Measurements from ENCODE around the gene C1orf216. TPM values are rescaled to one million over a fixed set of nuclear protein-coding genes. Genes with fewer than 3 reads are reported as not detected.

Gene C1orf216, protein sequence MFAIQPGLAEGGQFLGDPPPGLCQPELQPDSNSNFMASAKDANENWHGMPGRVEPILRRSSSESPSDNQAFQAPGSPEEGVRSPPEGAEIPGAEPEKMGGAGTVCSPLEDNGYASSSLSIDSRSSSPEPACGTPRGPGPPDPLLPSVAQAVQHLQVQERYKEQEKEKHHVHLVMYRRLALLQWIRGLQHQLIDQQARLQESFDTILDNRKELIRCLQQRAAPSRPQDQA
- total RNA-seq, result 11.3 and 12.8 TPM in 2 replicates
- long read RNA-seq, transcript C1orf216-201 (2 exons, 3,218 nt), result major isoform, 15 of 17 reads
- long read RNA-seq, partial matches to known transcripts, result 0 of 17 reads
- long read RNA-seq, other reads (novel, unspliced or antisense), result 2 of 17 reads

- H3K36me3 Mint-ChIP-seq (ENCODE audit: insufficient read depth), result peaks cover 7% of the 10 kb centered on the region
- H3K9me3 Mint-ChIP-seq (ENCODE audit: low read depth), result no peaks in the 10 kb centered on the region
- peaks cover 15% of the 10 kb centered on the region for H3K4me1 Mint-ChIP-seq (ENCODE audit: low read depth)
Measured at GRCh38 chr1:35718492-35719336, at the start of gene C1orf216. Gene C1orf216 (minus strand): TSS chr1:35718884. CDS start chr1:35716321, 2,563 bp downstream.

GRCh38 chr1:35764283-35764682, 45.6 kb upstream of the C1orf216 start:
- TF ChIP-seq, protein P1, sequence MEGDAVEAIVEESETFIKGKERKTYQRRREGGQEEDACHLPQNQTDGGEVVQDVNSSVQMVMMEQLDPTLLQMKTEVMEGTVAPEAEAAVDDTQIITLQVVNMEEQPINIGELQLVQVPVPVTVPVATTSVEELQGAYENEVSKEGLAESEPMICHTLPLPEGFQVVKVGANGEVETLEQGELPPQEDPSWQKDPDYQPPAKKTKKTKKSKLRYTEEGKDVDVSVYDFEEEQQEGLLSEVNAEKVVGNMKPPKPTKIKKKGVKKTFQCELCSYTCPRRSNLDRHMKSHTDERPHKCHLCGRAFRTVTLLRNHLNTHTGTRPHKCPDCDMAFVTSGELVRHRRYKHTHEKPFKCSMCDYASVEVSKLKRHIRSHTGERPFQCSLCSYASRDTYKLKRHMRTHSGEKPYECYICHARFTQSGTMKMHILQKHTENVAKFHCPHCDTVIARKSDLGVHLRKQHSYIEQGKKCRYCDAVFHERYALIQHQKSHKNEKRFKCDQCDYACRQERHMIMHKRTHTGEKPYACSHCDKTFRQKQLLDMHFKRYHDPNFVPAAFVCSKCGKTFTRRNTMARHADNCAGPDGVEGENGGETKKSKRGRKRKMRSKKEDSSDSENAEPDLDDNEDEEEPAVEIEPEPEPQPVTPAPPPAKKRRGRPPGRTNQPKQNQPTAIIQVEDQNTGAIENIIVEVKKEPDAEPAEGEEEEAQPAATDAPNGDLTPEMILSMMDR (IDR thresholded peaks at IDR 0.05; ENCODE audit: unreplicated experiment), result no peak
- Mint-ChIP-seq H3K4me3 (ENCODE audit: low read depth) (no peak overlapping the region), H3K36me3 (ENCODE audit: insufficient read depth) (peaks cover 9% of the 10 kb centered on the region), H3K9me3 (ENCODE audit: low read depth) (no peaks in the 10 kb centered on the region), H3K27me3 (no peaks in the 10 kb centered on the region), H3K4me1 (ENCODE audit: low read depth) (peaks cover 1% of the 10 kb centered on the region), H3K27ac (no peak overlapping the region)
- no peak for DNase-seq (ENCODE audit: low spot score, unreplicated experiment)

More at GRCh38 chr1:35718492-35719336, at the start of gene C1orf216:
- TF ChIP-seq, protein P1 (IDR thresholded peaks at IDR 0.05; ENCODE audit: unreplicated experiment), result no peak
- peaks cover 18% of the 10 kb centered on the region for H3K27me3 Mint-ChIP-seq
- peak; percentile 26 for DNase-seq (ENCODE audit: low spot score, unreplicated experiment)
- peak within 1 kb of the TSS; percentile 78 for H3K4me3 Mint-ChIP-seq (ENCODE audit: low read depth)
- H3K27ac Mint-ChIP-seq, result peak within 1 kb of the TSS; percentile 63

- no peaks in the 10 kb centered on the region for H3K27me3 Mint-ChIP-seq
- H3K4me3 Mint-ChIP-seq (ENCODE audit: low read depth), result no peak overlapping the region
- peaks cover 2% of the 10 kb centered on the region for H3K4me1 Mint-ChIP-seq (ENCODE audit: low read depth)
- TF ChIP-seq, protein P1 (IDR thresholded peaks at IDR 0.05; ENCODE audit: unreplicated experiment), result no peak
- H3K27ac Mint-ChIP-seq, result no peak overlapping the region
- H3K9me3 Mint-ChIP-seq (ENCODE audit: low read depth), result no peaks in the 10 kb centered on the region
- DNase-seq (ENCODE audit: low spot score, unreplicated experiment), result no peak
- H3K36me3 Mint-ChIP-seq (ENCODE audit: insufficient read depth), result peaks cover 11% of the 10 kb centered on the region
Measured at GRCh38 chr1:35763201-35763600, 44.5 kb upstream of the C1orf216 start.

GRCh38 chr1:35762141-35762540, 43.5 kb upstream of the C1orf216 start:
- H3K4me3 Mint-ChIP-seq (ENCODE audit: low read depth), result no peak overlapping the region

DNA sequence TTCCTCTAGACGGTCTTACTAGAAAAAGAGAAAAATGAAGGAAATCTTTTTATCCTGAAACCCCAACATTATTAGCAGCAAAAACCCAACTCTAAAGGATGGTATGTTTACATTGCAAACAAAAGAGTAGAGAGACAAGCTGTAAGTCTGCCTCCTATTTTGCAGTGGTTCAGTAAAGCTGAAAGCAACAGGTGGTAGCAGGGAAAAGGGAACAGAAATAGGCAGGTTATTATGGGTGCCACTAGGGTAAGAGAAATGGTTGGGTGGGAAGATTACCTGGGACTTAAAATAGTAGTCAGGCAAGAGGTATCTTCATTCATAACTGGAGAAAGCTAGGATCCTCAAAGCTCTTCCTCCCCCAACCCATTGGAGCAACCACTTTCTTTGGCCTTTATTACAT, 37.4 kb upstream of the C1orf216 start:
- Mint-ChIP-seq H3K4me3 (ENCODE audit: low read depth) (no peak overlapping the region), H3K4me1 (ENCODE audit: low read depth) (peaks cover 2% of the 10 kb centered on the region), H3K36me3 (ENCODE audit: insufficient read depth) (peaks cover 13% of the 10 kb centered on the region), H3K9me3 (ENCODE audit: low read depth) (no peaks in the 10 kb centered on the region), H3K27me3 (no peaks in the 10 kb centered on the region), H3K27ac (no peak overlapping the region)
- no peak for DNase-seq (ENCODE audit: low spot score, unreplicated experiment)
- TF ChIP-seq, protein P1 (IDR thresholded peaks at IDR 0.05; ENCODE audit: unreplicated experiment), result no peak

More at GRCh38 chr1:35762141-35762540, 43.5 kb upstream of the C1orf216 start:
- H3K27me3 Mint-ChIP-seq, result no peaks in the 10 kb centered on the region
- H3K9me3 Mint-ChIP-seq (ENCODE audit: low read depth), result no peaks in the 10 kb centered on the region
- H3K27ac Mint-ChIP-seq, result no peak overlapping the region
- no peak for DNase-seq (ENCODE audit: low spot score, unreplicated experiment)
- H3K4me1 Mint-ChIP-seq (ENCODE audit: low read depth), result peaks cover 2% of the 10 kb centered on the region
- peaks cover 12% of the 10 kb centered on the region for H3K36me3 Mint-ChIP-seq (ENCODE audit: insufficient read depth)
- TF ChIP-seq, protein P1 (IDR thresholded peaks at IDR 0.05; ENCODE audit: unreplicated experiment), result no peak
